ENCODE results near the gene PLCG1.

The PLCG1 gene

DNA sequence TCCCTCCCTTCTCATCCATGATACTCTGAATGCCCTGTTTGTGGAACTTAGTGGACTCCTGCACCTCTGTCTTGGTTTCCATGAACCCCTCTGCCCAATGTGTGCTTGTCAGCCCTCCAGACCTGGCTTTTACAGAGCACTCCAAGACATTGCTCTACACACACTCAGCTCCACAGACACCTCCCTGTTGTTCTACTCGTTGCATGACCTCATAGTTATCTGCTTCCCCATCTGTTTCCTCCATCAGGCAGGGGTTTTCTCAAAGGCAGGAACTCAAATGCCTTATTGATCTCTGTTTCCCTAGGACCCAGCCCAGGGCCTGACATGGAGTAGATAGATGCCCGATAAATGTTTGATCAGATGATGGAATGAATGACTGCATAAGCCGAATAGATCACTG, 13.3 kb downstream of the PLCG1 start:
- no peak overlapping the region for H3K4me3 ChIP-seq (ENCODE audit: low read depth, low read length)
- TF ChIP-seq, protein P1, sequence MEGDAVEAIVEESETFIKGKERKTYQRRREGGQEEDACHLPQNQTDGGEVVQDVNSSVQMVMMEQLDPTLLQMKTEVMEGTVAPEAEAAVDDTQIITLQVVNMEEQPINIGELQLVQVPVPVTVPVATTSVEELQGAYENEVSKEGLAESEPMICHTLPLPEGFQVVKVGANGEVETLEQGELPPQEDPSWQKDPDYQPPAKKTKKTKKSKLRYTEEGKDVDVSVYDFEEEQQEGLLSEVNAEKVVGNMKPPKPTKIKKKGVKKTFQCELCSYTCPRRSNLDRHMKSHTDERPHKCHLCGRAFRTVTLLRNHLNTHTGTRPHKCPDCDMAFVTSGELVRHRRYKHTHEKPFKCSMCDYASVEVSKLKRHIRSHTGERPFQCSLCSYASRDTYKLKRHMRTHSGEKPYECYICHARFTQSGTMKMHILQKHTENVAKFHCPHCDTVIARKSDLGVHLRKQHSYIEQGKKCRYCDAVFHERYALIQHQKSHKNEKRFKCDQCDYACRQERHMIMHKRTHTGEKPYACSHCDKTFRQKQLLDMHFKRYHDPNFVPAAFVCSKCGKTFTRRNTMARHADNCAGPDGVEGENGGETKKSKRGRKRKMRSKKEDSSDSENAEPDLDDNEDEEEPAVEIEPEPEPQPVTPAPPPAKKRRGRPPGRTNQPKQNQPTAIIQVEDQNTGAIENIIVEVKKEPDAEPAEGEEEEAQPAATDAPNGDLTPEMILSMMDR (IDR thresholded peaks at IDR 0.05; ENCODE audit: low read depth, low read length) = no peak
- in situ Hi-C loops (cut with HindIII; ENCODE audit: low sequenced_read_pairs) = no loop called here
- no peak for DNase-seq (ENCODE audit: low read depth, low spot score)

GRCh38 chr20:41151134-41151869, 14.0 kb downstream of the PLCG1 start:
- DNase-seq (ENCODE audit: low read depth, low spot score) = no peak
- no peak overlapping the region for H3K4me3 ChIP-seq (ENCODE audit: low read depth, low read length)
- TF ChIP-seq, protein P1 (IDR thresholded peaks at IDR 0.05; ENCODE audit: low read depth, low read length) = no peak
- in situ Hi-C loops (cut with HindIII; ENCODE audit: low sequenced_read_pairs) = no loop called here

DNA sequence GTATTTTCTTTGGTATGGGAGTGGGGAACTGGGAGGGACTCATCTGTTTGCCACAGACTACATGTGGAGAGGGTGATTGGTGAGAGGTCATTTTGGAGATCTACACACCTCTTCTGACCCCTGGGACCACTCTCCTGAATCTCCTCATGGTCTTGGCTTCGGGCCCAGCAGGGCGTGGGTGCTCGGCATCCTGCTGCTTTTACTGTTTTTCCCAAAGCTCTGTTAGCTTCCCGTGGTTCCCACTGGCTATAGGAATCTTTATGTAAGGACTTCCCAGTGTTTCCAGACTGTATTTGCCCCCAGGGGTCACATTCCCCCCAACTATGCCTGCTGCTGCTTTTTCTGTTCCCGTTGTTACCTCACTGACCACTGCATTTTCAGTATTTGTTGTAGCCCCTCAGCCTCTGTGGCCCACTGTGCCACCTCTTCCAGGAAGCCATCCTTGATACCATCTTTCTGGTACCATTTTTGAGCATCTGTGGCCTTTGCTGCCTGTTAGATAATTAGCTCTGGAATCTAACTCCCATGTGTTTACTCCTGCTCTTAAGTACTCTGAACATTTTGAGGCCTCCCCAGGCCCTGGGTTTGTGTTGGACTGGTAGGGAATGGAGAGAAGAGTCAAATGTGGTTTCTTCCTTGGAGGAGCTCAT, 14.9 kb downstream of the PLCG1 start:
- in situ Hi-C loops (cut with HindIII; ENCODE audit: low sequenced_read_pairs) = no loop called here
- TF ChIP-seq, protein P1 (IDR thresholded peaks at IDR 0.05; ENCODE audit: low read depth, low read length) = no peak
- DNase-seq (ENCODE audit: low read depth, low spot score) = no peak
- H3K4me3 ChIP-seq (ENCODE audit: low read depth, low read length) = no peak overlapping the region

- H3K4me3 ChIP-seq (ENCODE audit: low read depth, low read length) = no peak overlapping the region
- no peak for DNase-seq (ENCODE audit: low read depth, low spot score)
- in situ Hi-C loops (cut with HindIII; ENCODE audit: low sequenced_read_pairs) = no loop called here
- TF ChIP-seq, protein P1 (IDR thresholded peaks at IDR 0.05; ENCODE audit: low read depth, low read length) = no peak
Observed at GRCh38 chr20:41154436-41155176, 17.3 kb downstream of the PLCG1 start.

- in situ Hi-C loops (cut with HindIII; ENCODE audit: low sequenced_read_pairs) = no loop called here
- TF ChIP-seq, protein P1 (IDR thresholded peaks at IDR 0.05; ENCODE audit: low read depth, low read length) = no peak
- no peak overlapping the region for H3K4me3 ChIP-seq (ENCODE audit: low read depth, low read length)
- DNase-seq (ENCODE audit: low read depth, low spot score) = no peak
Observed at GRCh38 chr20:41155261-41155660, 17.9 kb downstream of the PLCG1 start.

DNA sequence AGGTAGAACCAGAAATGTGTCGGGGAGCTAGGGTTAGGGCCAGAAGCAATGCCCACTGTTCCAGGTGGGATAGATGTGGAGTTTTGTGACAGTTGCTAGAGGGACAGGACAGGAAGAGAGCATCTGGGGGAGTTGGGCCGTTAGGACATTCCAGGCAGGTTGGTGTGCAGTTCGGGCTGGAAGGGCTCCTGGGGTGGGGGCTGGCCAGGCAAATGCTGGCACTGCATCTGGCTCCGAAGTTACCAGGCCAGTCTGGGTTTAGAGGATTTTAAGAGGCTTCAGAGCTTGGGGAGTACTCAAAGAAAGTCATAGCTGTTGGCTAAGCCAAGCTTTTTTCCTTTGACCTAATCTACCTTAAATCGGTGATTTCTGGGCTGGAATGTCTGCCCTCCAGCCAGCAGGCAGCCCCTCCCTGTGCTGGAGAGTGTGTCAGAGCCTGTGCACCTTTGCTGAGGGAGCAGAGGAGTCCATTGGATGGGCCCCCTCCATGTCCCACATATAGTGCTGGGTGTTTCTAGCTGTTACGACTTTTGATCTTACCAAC, 20.8 kb downstream of the PLCG1 start:
- in situ Hi-C loops (cut with HindIII; ENCODE audit: low sequenced_read_pairs) = no loop called here
- DNase-seq (ENCODE audit: low read depth, low spot score) = no peak
- TF ChIP-seq, protein P1 (IDR thresholded peaks at IDR 0.05; ENCODE audit: low read depth, low read length) = no peak
- H3K4me3 ChIP-seq (ENCODE audit: low read depth, low read length) = no peak overlapping the region
